Karpas-422 (cell line): ENCODE data around the gene ZNF22. TPM values are rescaled to one million over a fixed set of nuclear protein-coding genes. Genes with fewer than 3 reads are reported as not detected.

ENCODE experiments used
- DNase-seq: peaks from one replicate; pipeline ENCODE4 v3.0.0-alpha.2; 2015
- H2AFZ ChIP-seq: fragments of 200-600 bp; sonication (generic); 2 replicates; pipeline ENCODE4 v1.6.1; 2014; ENCODE audit warnings: antibody characterized with exemption, low read length, mixed read lengths
- H3K27ac ChIP-seq: fragments of 200-600 bp; sonication (generic); 2 replicates; pipeline ENCODE4 v1.5.1; 2014; ENCODE audit warnings: mild to moderate bottlenecking, low read length, moderate library complexity
- H3K27me3 ChIP-seq: fragments of 200-600 bp; sonication (generic); 2 replicates; pipeline ENCODE4 v1.6.1; 2014; ENCODE audit warnings: low read length, mixed read lengths
- H3K36me3 ChIP-seq: fragments of 200-600 bp; sonication (generic); 2 replicates; pipeline ENCODE4 v1.6.1; 2014; ENCODE audit warnings: low read length, mixed read lengths; ENCODE audit not compliant: insufficient read depth
- H3K4me1 ChIP-seq: fragments of 200-600 bp; sonication (generic); 2 replicates; pipeline ENCODE4 v1.6.1; 2014; ENCODE audit warnings: mild to moderate bottlenecking, low read length, mixed read lengths
- H3K4me2 ChIP-seq: fragments of 200-600 bp; sonication (generic); 2 replicates; pipeline ENCODE4 v1.6.1; 2014; ENCODE audit warnings: low read length, low read depth, mild to moderate bottlenecking; ENCODE audit not compliant: poor library complexity, severe bottlenecking
- H3K4me3 ChIP-seq: fragments of 200-600 bp; sonication (generic); 2 replicates; pipeline ENCODE4 v1.5.1; 2014; ENCODE audit warnings: mild to moderate bottlenecking, antibody characterized with exemption, low read length, mixed read lengths
- H3K79me2 ChIP-seq: fragments of 200-600 bp; sonication (generic); 2 replicates; pipeline ENCODE4 v1.6.1; 2014; ENCODE audit warnings: mild to moderate bottlenecking, low read length, mixed read lengths
- H3K9ac ChIP-seq: fragments of 200-600 bp; sonication (generic); 2 replicates; pipeline ENCODE4 v1.6.0; 2014; ENCODE audit warnings: low read length
- H3K9me2 ChIP-seq: fragments of 200-600 bp; sonication (generic), shearing (Covaris generic); replicated peaks from 2 replicates; pipeline ENCODE4 v1.6.0; 2014; ENCODE audit warnings: mild to moderate bottlenecking, low read length, moderate library complexity; ENCODE audit not compliant: insufficient read depth
- H3K9me3 ChIP-seq: fragments of 300-700, 200-600 bp; sonication (generic); 2 replicates; pipeline ENCODE4 v1.6.1; 2014; ENCODE audit warnings: low read length, mixed read lengths
- H4K20me1 ChIP-seq: fragments of 200-600 bp; sonication (generic); 2 replicates; pipeline ENCODE4 v1.6.1; 2014; ENCODE audit warnings: mild to moderate bottlenecking, antibody characterized with exemption, low read length, low read depth; ENCODE audit not compliant: insufficient read depth
- total RNA-seq: library from RNA; depleted of rRNA; stranded (reverse); fragments of >200 nt; shearing (Covaris generic); gene quantifications from 2 replicates; pipeline ENCODE4 v1.2.3, GENCODE V29; 2014; ENCODE audit warnings: low replicate concordance

ZNF22 gene
- total RNA-seq, 1 experiment from 2014 or later = 53.2 TPM

DNA sequence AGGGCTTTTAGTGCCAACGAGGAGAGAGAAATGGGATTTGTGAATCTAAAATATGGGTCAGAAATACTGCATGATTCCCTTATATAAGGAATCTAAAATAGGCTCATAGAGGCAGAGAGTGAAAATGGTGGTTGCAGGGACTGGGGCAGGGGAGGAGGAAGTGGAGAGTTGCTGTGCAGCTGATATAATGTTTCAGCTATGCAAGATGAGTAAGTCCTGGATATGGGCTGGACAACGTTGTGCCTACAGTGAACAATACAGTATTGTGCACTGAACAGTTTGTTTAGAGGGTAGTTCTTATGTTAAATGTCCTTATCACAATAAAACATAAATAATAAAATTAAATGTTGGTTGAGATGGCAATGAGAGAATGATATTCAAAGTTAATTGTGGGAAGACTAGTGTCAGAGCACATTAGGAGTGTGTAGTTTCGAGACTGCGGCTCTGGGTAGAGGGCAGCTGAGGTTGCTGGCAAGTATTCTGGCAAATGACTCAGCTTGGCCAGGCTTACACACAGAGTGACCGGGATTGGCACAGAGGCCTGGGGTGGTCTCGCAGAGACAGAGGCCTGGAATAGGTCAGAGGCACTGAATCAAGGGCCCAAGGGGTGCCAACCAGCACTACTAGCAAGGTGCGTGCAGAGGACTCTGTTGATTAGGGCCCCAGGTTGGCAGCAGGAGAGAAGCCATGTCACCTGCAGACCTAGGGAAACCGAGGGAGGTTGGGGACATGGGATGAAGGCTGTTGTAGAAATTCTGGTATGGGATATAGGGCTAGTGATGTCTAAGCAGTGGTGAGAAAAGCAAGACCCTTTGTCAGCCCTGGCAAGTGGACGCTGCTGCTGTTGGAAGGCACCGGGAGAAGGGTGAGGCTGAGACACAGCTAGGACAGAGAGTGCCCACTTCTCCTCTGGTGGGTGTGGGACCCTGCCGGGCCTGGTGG lies 19.3 kb upstream of the ZNF22 start:
- Histone ChIP-seq H3K9me2 (no peaks in the 10 kb centered on the region), H4K20me1 (no peaks in the 10 kb centered on the region), H3K79me2 (no peaks in the 10 kb centered on the region), H3K27ac (no peak overlapping the region), H3K27me3 (no peaks in the 10 kb centered on the region), H3K4me3 (no peak overlapping the region), H3K36me3 (no peaks in the 10 kb centered on the region), H3K4me1 (no peaks in the 10 kb centered on the region), H3K9me3 (no peaks in the 10 kb centered on the region), H3K4me2 (no peak overlapping the region), H2AFZ (no peak overlapping the region), H3K9ac (no peak overlapping the region)
- no peak for DNase-seq

DNA sequence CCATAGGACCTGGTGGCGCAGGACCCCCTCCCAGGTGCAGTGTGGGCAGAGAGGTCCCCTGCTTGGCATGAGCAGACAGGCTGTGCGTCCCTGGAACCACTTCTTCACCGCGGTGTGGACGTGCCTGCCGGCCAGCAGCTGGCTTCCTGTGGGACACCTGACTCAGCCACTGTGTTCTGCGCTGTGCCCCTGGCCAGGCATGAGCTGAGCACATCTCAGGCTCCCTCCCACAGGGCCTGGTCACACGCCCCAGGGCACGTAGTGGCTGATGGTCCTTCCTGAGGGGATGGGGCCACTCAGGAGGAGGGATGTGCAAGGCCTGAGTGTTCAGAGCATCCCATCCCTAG lies 18.6 kb upstream of the ZNF22 start:
- H3K27me3 ChIP-seq = no peaks in the 10 kb centered on the region
- H3K27ac ChIP-seq = no peak overlapping the region
- H3K9me2 ChIP-seq = no peaks in the 10 kb centered on the region
- no peak overlapping the region for H3K4me2 ChIP-seq
- DNase-seq = no peak
- no peaks in the 10 kb centered on the region for H4K20me1 ChIP-seq
- H3K9me3 ChIP-seq = no peaks in the 10 kb centered on the region
- H3K79me2 ChIP-seq = no peaks in the 10 kb centered on the region
- H3K4me1 ChIP-seq = no peaks in the 10 kb centered on the region
- no peak overlapping the region for H2AFZ ChIP-seq
- no peak overlapping the region for H3K4me3 ChIP-seq
- no peaks in the 10 kb centered on the region for H3K36me3 ChIP-seq
- no peak overlapping the region for H3K9ac ChIP-seq

GRCh38 chr10:44982496-44982895 lies 18.2 kb upstream of the ZNF22 start:
- no peaks in the 10 kb centered on the region for H3K79me2 ChIP-seq

DNA sequence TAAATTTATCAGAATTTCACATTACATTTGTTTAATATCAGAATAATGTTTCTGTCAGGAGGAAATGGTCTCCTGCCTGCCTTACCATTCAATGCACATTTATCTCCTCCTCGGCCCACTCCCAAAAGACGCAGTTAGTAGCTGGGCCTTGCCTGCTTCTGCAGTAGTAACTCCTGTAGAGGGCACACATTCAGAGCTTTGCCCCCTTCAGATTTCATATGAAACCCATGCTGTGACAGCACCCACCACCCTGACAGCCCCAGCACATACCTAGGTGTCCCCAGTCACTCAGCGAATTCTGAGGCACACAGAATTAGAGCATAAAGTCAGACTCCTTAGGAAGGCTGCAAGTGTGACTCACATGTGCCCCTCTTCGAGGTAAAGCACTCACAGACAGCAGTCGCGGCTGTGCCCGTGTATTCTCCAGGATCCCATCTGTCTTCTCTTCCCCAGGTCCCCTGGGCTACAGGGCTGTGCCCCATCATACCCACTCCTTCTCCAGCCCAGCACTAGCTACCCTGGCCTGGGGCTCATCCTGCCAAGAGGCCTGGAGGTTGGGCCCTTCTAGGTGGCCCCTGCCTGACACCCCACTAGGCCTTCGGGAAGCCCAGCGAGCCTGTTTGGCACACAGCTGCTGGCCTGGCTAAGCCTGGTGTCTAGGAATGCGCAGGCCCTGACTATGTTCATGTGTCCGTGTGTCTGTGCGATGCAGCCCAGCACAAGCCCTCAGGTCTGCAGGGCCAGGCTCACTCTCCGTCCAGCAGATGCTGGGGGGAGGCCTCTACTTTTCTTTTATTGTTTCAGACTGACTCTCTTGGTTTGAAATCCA lies 17.4 kb upstream of the ZNF22 start:
- no peak overlapping the region for H3K9ac ChIP-seq
- no peak overlapping the region for H2AFZ ChIP-seq
- H3K79me2 ChIP-seq = no peaks in the 10 kb centered on the region
- H3K9me3 ChIP-seq = no peaks in the 10 kb centered on the region
- no peaks in the 10 kb centered on the region for H4K20me1 ChIP-seq
- H3K9me2 ChIP-seq = no peaks in the 10 kb centered on the region
- no peak overlapping the region for H3K4me3 ChIP-seq
- H3K27ac ChIP-seq = no peak overlapping the region
- no peak overlapping the region for H3K4me2 ChIP-seq
- H3K4me1 ChIP-seq = no peaks in the 10 kb centered on the region
- H3K27me3 ChIP-seq = no peaks in the 10 kb centered on the region
- no peaks in the 10 kb centered on the region for H3K36me3 ChIP-seq
- DNase-seq = no peak

More at GRCh38 chr10:44982496-44982895, 18.2 kb upstream of the ZNF22 start:
- no peaks in the 10 kb centered on the region for H3K9me3 ChIP-seq
- no peaks in the 10 kb centered on the region for H3K9me2 ChIP-seq
- no peaks in the 10 kb centered on the region for H3K36me3 ChIP-seq
- H3K9ac ChIP-seq = no peak overlapping the region
- H3K4me3 ChIP-seq = no peak overlapping the region
- no peak overlapping the region for H2AFZ ChIP-seq
- no peaks in the 10 kb centered on the region for H3K27me3 ChIP-seq
- no peak for DNase-seq
- no peak overlapping the region for H3K27ac ChIP-seq
- no peaks in the 10 kb centered on the region for H3K4me1 ChIP-seq
- H3K4me2 ChIP-seq = no peak overlapping the region
- no peaks in the 10 kb centered on the region for H4K20me1 ChIP-seq

DNA sequence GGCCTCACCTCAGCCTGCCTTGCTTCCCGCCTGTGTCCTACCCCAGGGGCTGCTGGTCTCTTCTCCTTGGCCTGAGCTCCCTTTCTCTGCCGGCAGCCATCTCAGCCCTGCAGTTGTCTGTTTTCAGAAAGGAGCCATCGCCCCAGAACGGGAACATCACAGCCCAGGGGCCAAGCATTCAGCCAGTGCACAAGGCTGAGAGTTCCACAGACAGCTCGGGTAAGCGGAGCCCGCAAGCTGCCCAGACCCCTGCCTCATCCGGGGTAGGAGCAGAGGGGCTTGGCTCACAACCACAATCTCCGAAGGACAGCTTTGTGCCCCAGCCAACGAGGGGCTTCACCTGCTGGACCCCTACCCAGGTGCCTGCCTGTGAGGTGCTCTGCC lies 16.8 kb upstream of the ZNF22 start:
- H3K27ac ChIP-seq = no peak overlapping the region
- H3K4me3 ChIP-seq = no peak overlapping the region
- no peak overlapping the region for H3K9ac ChIP-seq
- H4K20me1 ChIP-seq = no peaks in the 10 kb centered on the region
- H3K9me3 ChIP-seq = no peaks in the 10 kb centered on the region
- H3K4me2 ChIP-seq = no peak overlapping the region
- H3K9me2 ChIP-seq = no peaks in the 10 kb centered on the region
- no peaks in the 10 kb centered on the region for H3K79me2 ChIP-seq
- no peaks in the 10 kb centered on the region for H3K4me1 ChIP-seq
- no peaks in the 10 kb centered on the region for H3K27me3 ChIP-seq
- no peaks in the 10 kb centered on the region for H3K36me3 ChIP-seq
- no peak overlapping the region for H2AFZ ChIP-seq
- no peak for DNase-seq

GRCh38 chr10:44984671-44985101 lies 16.0 kb upstream of the ZNF22 start:
- Histone ChIP-seq H3K9me3 (no peaks in the 10 kb centered on the region), H2AFZ (no peak overlapping the region), H3K4me2 (no peak overlapping the region), H4K20me1 (no peaks in the 10 kb centered on the region), H3K27me3 (no peaks in the 10 kb centered on the region), H3K27ac (no peak overlapping the region), H3K9me2 (no peaks in the 10 kb centered on the region), H3K4me1 (no peaks in the 10 kb centered on the region), H3K9ac (no peak overlapping the region), H3K36me3 (no peaks in the 10 kb centered on the region), H3K79me2 (no peaks in the 10 kb centered on the region), H3K4me3 (no peak overlapping the region)
- no peak for DNase-seq

- H3K27me3 ChIP-seq = no peaks in the 10 kb centered on the region
- H4K20me1 ChIP-seq = no peaks in the 10 kb centered on the region
- DNase-seq = no peak
- H3K27ac ChIP-seq = no peak overlapping the region
- no peaks in the 10 kb centered on the region for H3K79me2 ChIP-seq
- no peak overlapping the region for H3K4me3 ChIP-seq
- H3K4me2 ChIP-seq = no peak overlapping the region
- no peaks in the 10 kb centered on the region for H3K4me1 ChIP-seq
- no peak overlapping the region for H2AFZ ChIP-seq
- no peaks in the 10 kb centered on the region for H3K9me2 ChIP-seq
- no peaks in the 10 kb centered on the region for H3K36me3 ChIP-seq
- no peaks in the 10 kb centered on the region for H3K9me3 ChIP-seq
- no peak overlapping the region for H3K9ac ChIP-seq
Measured at GRCh38 chr10:44985175-44985681, 15.5 kb upstream of the ZNF22 start.

DNA sequence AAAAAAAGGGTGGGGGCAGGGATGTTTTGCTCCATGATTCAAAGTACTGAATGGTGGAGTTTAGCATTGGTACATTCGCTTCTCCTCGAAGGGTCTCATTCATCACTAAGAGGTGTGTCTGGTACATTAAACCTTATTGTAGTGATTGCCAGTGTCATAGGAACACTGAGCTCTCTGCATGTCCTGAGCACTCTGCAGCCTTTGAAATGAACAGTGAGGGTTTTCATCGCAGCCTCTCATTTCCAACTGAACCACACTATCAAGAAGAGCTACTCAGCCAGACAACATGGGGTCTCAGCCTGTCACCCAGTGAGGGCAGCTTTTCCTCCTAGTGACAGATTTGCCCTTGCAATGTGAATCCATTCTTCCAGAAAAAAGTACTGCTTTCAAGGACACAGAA lies 14.5 kb upstream of the ZNF22 start:
- Histone ChIP-seq H3K4me2 (no peak overlapping the region), H3K9ac (no peak overlapping the region), H3K4me3 (no peak overlapping the region), H3K27ac (no peak overlapping the region), H4K20me1 (no peaks in the 10 kb centered on the region), H3K27me3 (no peaks in the 10 kb centered on the region), H3K9me2 (no peaks in the 10 kb centered on the region), H3K79me2 (no peaks in the 10 kb centered on the region), H3K36me3 (no peaks in the 10 kb centered on the region), H3K4me1 (no peaks in the 10 kb centered on the region), H3K9me3 (no peaks in the 10 kb centered on the region), H2AFZ (no peak overlapping the region)
- DNase-seq = no peak
